CD4-positive, alpha-beta T cell treated with Interferon alpha-2 for 1 hour (primary cell): Measurements from ENCODE around the gene MIEF1.

Experiments used
- DNase-seq, 2 donors: peaks; one replicate each; pipeline ENCODE4 v3.0.0-alpha.2; 2020 to 2022

The MIEF1 gene

DNA sequence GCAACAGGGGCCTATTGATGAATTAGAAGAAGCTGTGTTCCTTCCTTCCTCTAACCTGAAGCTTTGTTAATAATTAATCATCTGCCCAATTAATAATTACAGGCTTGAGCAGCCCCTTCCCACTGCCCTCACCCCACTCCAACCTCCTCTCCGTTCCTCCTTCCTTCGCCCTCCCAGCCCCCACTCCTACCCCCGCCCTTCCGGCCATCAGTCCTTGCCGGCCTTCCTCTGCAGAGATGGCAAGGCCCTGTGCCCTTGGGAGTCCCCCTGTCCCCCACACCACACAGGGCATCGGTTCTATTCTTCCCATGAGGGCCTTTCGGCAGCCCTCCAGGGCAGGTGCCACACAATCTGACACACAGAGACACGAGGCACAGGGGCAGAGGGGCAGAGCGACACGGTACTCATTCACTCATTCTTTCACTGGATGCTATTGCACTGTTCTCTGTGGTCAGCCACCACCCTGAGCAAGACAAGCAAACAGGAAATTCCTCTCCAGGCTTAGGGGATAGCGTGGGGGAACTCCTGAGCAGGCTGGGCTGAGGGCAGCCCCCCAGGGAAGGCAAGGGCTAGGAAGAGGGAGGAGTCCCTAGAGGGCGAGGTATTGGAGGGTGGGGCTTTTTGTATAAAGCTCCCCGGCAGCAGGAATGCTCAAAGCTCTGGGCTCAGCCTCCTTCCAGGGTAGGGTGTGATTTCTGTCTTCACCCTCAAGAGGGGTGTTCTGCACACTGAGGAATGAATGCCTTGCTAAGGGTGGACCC lies 30.5 kb upstream of the MIEF1 start:
- DNase-seq: no peak

- no peak for DNase-seq
Measured at GRCh38 chr22:39472570-39473556, 29.2 kb upstream of the MIEF1 start.

- no peak for DNase-seq
Measured at GRCh38 chr22:39473851-39474250, 28.2 kb upstream of the MIEF1 start.

DNA sequence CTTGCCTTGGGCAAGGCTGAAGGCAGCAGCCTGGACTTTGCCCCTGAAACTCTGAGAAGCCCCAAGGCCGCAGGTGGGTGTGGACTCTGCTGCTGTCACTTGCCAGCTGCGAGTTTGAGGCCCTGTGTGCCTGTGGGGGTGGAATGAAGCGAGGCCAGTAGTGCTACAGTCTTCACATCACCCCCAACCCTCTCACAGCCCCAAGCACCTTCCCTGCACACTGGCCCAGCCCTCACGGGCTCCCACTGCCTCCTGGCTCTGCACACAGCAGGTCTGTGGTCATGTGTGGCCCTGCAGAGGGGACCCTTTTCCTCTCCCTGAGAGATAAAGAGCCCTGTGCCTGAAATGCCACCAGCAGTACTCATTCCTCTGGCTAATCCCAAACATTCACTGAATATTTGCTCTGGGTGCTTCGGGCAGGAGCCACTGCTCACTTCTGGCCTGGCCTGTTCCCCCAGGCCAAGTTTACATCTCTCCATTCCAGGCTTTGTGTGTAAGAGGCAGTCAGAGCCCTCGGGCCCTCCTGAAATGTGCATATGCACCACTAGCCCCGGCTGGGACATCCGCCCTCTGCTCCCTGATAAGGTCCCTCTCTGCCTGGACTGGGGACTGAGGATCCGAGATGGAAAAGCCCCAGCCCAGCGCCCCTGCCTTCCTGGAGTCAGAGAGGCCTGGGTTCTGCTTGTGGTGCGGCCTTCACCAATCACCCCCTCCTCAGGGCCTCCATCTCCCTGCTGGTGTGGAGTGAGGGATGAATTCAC lies 27.6 kb upstream of the MIEF1 start:
- DNase-seq: no peak

DNA sequence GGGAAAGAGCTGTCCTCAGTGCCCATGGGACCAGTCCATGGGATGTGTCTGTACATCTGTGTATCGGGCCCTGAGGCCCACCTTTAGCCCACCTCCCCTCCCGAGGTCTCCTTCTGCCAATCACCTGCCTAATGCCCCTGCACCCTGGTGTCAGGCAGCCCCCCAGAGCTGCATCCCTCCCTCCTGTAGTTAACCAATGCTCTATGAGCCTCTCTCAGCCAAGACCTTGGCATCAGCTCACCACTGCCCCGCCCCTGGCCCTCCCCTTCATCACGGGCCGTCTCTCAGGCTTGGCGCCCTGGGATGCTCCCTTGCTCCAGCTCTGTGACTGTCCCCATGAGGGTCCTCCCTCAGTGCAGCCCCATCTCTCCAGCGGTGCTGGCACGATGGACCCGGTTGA lies 26.8 kb upstream of the MIEF1 start:
- DNase-seq: no peak

DNA sequence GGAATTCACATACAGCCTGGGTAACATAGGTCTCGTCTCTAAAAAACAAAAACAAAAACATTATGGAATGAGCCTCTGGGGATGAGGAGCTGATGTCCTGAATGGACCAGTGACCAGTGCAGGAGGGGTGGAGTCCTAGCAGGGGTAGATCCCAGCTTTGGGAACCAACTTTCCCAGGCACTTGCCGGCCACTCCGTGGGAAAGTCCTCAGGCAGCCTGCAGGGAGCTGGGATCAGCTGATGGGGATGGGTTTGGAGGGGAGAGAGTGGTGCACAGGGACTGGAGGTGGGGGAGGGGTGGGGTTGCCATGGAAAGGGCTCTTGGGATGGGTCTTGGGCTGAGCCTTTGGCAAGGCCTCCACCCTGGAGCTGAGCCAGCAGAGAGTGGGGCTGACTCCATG lies 26.2 kb upstream of the MIEF1 start:
- no peak for DNase-seq

- no peak for DNase-seq
Measured at GRCh38 chr22:39476664-39477063, 25.4 kb upstream of the MIEF1 start.

GRCh38 chr22:39477542-39477941 lies 24.5 kb upstream of the MIEF1 start:
- DNase-seq: no peak

GRCh38 chr22:39478441-39478850 lies 23.6 kb upstream of the MIEF1 start:
- DNase-seq: no peak

- no peak for DNase-seq
Measured at GRCh38 chr22:39479254-39479653, 22.8 kb upstream of the MIEF1 start.

GRCh38 chr22:39480557-39480956 lies 21.5 kb upstream of the MIEF1 start:
- DNase-seq: no peak

DNA sequence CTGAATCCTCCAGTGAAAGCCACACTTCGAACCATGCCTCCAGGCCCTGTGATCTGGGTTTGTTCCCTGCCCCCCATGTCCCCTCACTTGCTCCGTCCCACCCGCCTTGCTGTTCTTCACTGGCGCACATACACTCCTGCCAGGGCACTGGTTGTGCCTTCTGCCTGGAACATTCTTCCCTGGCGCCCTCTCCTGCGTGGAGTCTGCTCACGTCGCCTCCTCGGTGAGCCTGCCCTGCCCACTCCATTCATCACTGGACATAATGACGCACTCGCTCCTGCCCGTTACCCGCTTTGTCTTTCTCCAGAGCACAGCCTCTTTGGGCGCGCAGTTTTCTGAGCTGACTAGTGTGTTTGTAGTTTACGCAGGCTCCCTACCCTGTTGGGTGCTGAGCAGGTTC lies 21.0 kb upstream of the MIEF1 start:
- no peak for DNase-seq

GRCh38 chr22:39481595-39481994 lies 20.5 kb upstream of the MIEF1 start:
- no peak for DNase-seq

GRCh38 chr22:39482768-39483167 lies 19.3 kb upstream of the MIEF1 start:
- DNase-seq: no peak

GRCh38 chr22:39486951-39487825 lies 14.9 kb upstream of the MIEF1 start:
- DNase-seq: no peak

GRCh38 chr22:39487826-39488520 lies 14.1 kb upstream of the MIEF1 start:
- no peak for DNase-seq

DNA sequence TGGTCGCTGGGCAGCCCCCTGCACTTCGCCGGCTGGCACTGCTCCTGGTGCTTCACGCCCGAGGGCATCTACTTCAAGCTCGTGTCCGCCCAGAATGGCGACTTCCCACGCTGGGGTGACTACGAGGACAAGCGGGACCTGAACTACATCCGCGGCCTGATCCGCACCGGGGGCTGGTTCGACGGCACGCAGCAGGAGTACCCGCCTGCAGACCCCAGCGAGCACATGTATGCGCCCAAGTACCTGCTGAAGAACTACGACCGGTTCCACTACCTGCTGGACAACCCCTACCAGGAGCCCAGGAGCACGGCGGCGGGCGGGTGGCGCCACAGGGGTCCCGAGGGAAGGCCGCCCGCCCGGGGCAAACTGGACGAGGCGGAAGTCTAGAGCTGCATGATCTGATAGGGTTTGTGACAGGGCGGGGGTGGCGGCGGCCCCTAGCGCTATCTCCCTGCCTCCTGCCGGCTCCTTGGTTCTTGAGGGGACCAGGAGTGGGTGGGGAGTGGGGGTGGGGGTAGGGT lies 13.5 kb upstream of the MIEF1 start:
- DNase-seq: no peak

DNA sequence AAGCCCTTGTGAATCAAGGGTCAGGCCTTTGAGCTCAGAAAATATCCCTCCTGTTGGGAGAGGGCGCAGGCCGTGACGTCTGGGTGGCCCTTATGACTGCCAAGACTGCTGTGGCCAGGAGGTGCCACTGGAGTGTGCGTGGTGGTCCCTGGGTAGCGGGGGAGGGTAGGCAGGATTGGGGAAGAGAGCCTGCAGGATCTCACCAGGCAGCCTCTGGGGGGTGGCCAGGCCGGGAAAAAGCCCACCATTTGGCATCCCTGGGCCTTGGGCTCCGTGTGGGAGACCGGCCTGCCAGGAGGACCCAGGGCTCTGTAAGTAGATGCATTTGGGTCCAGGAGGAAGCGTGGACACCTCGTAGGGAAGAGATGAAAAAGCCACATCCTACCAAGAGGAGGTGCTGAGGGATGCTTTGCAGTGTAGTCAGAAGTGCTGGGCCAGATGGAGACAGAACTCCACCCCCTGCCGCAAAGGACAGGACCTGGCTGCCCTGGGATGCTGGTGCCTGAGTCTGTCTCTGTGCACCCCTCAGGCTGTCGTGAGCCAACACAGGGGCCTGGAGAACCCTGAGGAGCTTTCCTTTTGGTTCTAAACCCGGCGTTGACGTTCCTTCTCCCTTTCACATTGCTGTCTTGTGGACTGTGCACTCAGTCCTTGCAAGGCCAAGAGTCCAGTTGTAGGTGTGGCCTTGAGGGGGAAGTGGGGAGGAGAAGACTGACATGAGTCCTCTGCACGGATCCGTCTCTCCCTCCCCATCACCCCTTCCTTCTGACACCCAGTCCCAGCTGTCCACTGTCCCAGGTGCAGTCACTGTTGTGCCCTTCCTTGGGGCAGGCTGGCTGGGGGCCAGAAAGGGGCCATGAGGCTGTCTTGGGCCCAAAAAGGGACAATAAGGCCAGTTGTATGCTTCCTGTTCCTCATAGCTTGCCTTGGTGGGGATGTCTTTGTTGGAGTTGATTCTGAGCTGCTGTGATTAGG lies 12.7 kb upstream of the MIEF1 start:
- no peak for DNase-seq

- DNase-seq: peak; percentile 88 to 90
Measured at GRCh38 chr22:39490135-39490798, 11.8 kb upstream of the MIEF1 start.
